Hematopoietic multipotent progenitor cell treated with erythropoietin and hydrocortisone succinate and interleukin-3 and kit ligand, for 8 days (in vitro differentiated cells): ENCODE measurements around the gene MUC21.
"Not testable (repeated sequence)": the region's sequence is repeated elsewhere in the genome, so short reads cannot be mapped to it uniquely, and the experiment has no call there.

Experiments
- DNase-seq: peaks from one replicate; pipeline ENCODE4 v3.0.0-alpha.2; 2015

Gene MUC21

DNA sequence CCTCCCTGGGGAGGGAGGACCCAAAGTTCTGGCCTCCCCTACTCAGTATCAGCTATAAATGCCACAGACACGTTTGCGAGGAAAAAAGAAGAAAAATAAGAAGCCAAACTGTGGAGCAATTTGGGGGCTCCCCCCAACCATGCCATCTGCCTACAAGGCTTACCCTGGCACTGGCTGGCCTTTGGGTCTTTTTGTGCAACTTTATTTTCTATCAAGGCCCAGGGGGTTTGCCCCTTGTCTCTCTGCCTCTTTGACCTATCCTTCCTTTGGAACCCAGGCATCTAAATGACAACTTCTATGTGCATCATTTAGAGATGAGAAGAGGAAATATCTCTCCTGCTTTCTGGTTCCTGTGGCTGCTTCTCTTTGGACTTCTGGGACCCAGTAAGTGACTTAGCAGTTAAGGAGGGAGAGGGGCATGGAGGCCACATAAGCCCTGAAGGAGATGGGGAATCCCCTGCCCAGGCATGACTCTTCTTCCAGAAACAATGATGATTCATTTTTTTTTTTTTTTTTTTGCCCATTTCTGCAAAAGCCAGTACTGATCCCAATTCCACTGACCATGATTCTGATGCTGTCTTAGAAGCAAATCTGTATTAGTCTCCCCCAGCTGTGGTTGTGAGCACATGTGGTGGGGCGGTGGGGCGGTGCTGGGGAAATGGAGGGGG is 27.0 kb downstream of the MUC21 start, which contains the start of gene MUC22:
MUC22 (plus strand) TSS at position 82 of the 668 bp plus-strand sequence; CDS start at position 315, 233 bp downstream.
- DNase-seq: no peak

DNA sequence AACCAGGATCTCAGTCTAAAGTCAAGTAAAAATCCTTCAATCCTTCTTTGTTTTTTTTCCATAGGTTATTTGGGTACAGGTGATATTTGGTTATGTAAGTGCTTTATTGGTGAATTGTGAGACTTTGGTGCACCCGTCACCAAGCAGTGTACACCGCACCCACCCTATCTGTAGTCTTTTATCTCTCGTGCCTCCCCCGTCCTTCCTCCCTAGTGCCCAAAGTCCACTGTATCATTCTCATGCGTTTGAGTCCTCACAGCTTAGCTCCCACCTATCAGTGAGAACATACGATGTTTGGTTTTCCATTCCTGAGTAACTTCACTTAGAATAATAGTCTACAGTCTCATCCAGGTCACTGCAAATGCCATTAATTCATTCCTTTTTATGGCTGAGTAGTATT is 27.6 kb downstream of the MUC21 start:
- DNase-seq: no peak

DNA sequence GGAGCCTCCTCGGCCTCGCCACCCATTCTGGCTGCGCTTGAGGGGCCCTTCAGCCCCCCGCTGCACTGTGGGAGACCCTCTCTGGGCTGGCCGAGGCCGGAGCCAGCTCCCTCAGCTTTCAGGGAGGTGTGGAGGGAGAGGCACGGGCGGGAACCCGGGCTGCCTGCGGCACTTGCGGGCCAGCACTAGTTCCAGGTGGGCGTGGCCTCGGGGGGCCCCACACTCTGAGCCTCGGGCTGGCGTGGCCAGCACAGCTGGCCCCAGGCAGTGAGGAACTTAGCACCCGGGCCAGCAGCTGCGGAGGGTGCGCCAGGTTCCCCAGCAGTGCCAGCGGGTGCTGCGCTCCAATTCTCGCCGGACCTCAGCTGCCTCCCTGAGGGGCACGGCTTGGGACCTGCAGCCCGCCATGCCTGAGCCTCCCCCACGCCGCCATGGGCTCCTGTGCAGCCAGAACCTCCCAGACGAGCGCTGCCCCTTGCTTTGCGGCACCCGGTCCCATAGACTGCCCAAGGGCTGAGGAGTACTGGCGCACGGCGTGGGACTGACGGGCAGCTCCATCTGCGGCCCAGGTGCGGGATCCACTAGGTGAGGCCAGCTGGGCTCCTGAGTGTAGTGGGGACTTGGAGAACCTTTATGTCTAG is 33.3 kb downstream of the MUC21 start:
- DNase-seq: no peak

DNA sequence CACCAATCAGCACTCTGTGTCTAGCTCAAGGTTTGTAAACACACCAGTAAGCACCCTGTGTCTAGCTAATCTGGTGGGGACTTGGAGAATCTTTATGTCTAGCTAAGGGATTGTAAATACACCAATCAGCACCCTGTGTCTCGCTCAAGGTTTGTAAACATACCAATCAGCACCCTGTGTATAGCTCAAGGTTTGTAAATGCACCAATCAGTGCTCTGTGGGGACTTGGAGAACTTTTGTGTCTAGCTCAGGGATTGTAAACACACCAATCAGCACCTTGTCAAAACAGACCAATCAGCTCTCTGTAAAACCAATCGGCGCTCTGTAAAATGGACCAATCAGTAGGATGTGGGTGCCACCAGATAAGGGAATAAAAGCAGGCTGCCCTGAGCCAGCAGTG is 33.9 kb downstream of the MUC21 start:
- DNase-seq: not testable (repeated sequence)

DNA sequence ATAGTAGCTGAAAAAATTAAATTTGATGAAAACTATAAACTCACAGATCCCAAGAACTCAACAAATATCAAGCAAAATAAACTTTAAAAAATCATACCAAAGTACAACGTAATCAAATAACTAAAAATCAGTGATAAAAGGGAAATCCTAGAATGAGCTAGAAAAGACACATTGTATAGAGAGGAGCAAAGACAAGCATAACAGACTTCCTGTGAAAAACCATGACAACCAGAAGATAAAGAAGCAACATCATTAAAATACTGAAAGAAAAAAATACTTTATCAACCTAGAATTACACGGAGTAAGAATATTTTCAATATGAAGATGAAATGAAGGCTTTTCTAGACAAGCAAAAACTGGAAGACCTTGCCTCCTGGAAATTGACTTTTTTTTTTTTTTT is 36.5 kb downstream of the MUC21 start:
- DNase-seq: no peak

DNA sequence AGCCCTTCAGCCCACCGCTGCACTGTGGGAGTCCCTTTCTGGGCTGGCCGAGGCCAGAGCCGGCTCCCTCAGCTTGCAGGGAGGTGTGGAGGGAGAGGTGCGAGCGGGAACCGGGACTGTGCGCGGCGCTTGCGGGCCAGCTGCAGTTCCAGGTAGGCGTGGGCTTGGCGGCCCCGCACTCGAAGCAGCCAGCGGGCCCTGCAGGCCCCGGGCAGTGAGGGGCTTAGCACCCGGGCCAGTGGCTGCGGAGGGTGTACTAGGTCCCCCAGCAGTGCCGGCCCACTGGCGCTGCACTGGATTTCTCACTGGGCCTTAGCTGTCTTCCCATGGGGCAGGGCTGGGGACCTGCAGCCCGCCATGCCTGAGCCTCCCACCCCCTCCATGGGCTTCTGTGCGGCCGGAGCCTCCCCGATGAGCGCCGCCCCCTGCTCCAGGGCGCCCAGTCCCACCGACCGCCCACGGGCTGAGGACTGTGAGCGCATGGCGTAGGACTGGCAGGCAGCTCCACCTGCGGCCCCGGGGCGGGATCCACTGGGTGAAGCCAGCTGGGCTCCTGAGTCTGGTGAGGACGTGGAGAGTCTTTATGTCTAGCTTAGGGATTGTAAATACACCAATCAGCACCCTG is 37.2 kb downstream of the MUC21 start:
- DNase-seq: not testable (repeated sequence)

DNA sequence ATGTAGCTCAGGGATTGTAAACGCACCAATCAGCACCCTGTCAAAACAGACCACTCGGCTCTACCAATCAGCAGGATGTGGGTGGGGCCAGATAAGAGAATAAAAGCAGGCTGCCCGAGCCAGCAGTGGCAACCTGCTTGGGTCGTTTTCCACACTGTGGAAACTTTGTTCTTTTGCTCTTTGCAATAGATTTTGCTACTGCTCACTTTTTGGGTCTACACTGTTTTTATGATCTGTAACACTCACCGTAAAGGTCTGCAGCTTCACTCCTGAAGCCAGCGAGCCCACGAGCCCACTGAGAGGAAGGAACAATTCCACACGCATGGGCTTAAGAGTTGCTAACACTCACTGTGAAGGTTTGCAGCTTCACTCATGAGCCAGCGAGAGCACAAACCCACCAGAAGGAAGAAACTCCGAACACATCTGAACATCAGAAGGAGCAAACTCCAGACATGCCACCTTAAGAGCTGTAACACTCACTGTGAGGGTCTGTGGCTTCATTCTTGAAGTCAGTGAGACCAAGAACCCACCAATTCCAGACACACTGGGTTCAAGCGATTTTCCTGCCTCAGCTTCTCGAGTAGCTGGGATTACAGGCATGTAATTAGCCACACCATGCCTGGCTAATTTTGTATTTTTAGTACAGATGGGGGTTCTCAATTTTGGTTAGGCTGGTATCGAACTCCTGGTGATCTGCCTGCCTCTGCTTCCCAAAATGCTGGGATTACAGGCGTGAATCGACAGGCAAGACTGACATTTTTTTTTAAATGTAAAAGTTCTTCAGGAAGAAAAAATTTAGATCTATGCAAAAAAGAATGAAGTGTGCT is 38.4 kb downstream of the MUC21 start:
- DNase-seq: not testable (repeated sequence)

DNA sequence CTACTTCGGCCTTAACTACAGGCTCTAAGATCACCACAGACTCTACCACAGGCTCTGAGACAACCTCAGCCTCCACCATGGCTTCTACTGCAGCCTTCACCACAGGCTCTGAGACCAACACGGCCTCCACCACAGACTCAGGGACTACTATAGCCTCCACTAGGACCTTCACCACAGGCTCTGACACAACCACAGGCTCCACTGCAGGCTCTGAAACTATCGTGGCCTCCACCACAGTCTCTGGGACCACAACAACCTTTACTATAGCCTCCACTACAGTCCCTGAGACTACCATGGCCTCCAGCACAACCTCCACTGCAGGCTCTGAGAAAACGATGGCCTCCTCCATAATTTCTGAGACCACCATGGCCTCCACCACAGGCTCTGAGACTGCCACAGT is 42.1 kb downstream of the MUC21 start:
- DNase-seq: no peak

DNA sequence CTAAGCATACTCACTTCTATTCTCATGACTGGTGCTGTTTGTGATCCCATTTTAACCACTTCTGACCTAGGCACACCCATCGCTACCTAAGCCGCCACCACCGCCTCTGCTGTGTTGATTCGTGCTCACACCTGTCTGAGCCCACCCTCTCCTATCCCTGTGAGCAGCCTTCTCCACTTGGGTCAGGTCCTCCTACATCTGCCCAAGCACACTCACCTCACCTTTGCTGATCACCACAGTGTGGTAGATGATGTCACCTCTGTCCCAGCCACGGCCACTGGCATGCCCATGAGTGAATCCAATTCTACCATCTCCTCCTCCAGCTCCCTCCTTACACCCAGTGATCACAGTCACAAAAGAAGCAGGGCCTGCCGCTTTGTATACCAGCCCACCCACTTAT is 47.6 kb downstream of the MUC21 start:
- DNase-seq: no peak

DNA sequence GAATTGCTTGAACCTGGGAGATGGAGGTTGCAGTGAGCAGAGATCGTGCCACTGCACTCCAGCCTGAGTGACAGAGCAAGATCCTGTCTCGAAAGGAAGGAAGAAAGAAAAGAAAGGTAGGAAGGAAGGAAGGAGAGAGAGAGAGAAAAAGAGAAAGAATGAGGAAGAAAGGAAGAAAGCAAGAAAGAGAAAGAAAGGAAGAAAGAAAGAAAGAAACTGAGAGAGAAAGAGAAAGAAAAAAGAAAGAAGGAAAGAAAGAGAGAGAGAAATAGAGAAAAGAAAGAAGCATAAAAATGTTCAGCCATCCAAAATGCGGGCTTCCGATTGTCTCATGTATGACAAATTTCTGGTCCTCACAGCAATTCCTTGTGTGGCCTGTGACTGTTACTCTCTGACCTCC is 49.6 kb downstream of the MUC21 start:
- no peak for DNase-seq

DNA sequence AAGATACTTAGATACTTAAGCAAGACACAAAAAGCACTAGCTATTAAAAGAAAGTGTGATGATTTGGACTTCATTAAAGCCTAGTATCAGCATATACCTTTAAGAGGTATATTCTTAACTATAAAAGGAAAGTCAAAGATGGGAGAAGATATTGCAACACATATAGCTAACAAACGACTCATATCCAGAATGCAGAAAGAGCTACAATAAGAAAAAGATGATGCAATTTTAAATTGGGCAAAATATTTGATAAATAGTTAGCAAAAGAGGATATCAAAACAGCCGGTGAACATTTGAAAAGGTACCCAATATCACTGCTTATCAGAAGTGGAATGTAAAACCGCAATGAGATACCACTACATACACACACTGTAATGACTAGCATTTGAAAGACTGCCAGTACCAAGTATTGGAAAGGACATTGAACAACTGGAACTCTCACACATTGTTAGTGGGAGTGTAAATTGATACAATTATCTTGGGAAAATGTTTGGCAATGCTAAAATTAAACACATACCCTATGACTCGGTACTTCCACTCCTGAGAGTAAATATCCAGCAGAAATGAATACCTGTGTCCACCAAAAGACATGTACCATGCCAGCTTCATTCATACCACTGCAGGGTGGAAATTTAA is 52.5 kb downstream of the MUC21 start:
- DNase-seq: no peak

DNA sequence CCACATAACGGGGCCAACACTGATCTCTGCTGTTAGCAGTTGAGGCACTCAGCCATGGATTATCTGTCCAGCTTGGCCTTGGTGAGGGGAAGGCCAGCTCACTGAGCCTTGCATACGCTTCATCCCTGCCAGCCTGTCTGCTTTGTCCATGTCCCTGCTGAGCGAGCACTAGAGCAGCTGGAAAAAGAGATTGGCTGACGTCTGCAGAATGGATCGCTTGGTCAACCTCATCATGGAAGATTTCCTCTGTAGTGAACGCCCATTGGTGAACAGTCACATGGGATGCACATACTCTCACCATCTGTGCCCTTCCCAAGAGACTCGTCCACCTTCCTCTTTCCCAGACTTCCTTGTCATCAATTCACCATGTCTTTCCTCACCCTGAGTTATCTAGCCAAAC is 53.7 kb downstream of the MUC21 start:
- no peak for DNase-seq

DNA sequence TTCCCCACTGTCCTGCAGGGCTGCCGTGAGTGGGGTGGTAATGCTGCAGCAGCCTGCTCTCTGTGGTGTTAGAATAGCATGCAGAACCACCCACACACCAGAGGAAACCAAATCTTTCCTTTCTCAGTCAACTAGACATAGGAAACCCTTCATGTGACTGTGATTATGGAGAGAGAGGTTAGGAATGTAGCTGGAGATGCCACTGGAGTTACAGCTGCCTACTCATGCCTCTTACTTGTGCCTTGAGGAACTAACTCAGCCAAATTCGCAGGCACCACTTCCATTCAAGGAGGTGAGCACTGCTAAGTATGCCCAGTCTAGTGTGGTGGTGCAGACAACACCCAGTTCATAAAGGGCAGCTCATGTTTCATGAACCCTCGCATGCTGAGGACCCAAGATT is 54.2 kb downstream of the MUC21 start:
- no peak for DNase-seq

DNA sequence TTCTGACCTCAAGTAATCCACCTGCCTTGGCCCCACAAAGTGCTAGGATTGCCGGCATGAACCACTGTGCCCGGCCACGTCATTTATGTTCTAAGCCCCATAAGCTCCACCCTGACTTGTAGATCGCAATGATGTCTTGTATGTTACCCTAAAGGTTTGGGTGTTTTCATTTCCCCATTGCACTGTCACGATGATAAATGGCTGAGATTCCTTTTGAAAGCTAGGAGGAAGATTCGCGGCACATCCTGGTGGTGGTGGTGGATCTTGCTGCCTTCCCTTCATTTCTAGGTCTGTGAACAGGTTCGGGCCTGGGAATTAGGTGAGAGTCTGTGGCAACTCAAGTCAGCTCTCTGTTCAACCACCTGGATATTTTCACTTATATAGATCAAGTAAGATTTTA is 55.0 kb downstream of the MUC21 start:
- no peak for DNase-seq
